A549 treated with Hydrocortisone at 1 μM for 4 hours (cell line): ENCODE data around the gene RORC. TPM values are rescaled to one million over a fixed set of nuclear protein-coding genes. Genes with fewer than 3 reads are reported as not detected.

ENCODE experiments used
- total RNA-seq: library from RNA; stranded (reverse); fragments of 200-300 nt; extraction: Qiagen RNA extraction; gene quantifications from 5 replicates; pipeline ENCODE4 v1.2.3, GENCODE V29; 2022

The RORC gene
- total RNA-seq, result 0.05 to 0.13 TPM (median 0.08 TPM) in 4 of 5 replicates, not detected in the other

GRCh38 chr1:151831605-151832004, at the start of gene RORC:
Gene RORC, minus strand, starts transcription at chr1:151831802. Its CDS starts 38 bp downstream, at chr1:151831764.

GRCh38 chr1:151853411-151853943, 21.9 kb upstream of the RORC start, which contains the start of gene THEM5:
Gene THEM5, minus strand, starts transcription at chr1:151853712. Its CDS starts 147 bp downstream, at chr1:151853565.

GRCh38 chr1:151839457-151840403, 8.1 kb upstream of the RORC start, which contains the start of gene C2CD4D:
Gene C2CD4D, minus strand, starts transcription at chr1:151839820. Its CDS starts 831 bp downstream, at chr1:151838989.

GRCh38 chr1:151805066-151805820, 26.4 kb downstream of the RORC start, which contains the start of gene LINGO4:
Gene LINGO4, minus strand, starts transcription at chr1:151805419. Its CDS starts 2,715 bp downstream, at chr1:151802704.

GRCh38 chr1:151790071-151790939, 41.3 kb downstream of the RORC start, which contains the start of gene TDRKH:
Gene TDRKH, minus strand, starts transcription at chr1:151790500. Its CDS starts 7,478 bp downstream, at chr1:151783022.

GRCh38 chr1:151762941-151763921, 68.4 kb downstream of the RORC start, which contains the start of gene MRPL9:
Gene MRPL9, minus strand, starts transcription at chr1:151763496. Its CDS starts 17 bp downstream, at chr1:151763479.

Other genes with a start within 250 kb of the RORC start
- 7.3 to 13.8 TPM (median 7.8 TPM) in 5 replicates for gene SNX27, start 219.8 kb downstream of the RORC start, total RNA-seq
- not detected in 5 replicates for gene CELF3, start 115.0 kb downstream of the RORC start, total RNA-seq
- gene RIIAD1, start 110.3 kb downstream of the RORC start, total RNA-seq, result 0.41 TPM in 1 of 5 replicates, not detected in the others
- 68.3 to 87.8 TPM (median 85.6 TPM) in 5 replicates for gene MRPL9, start 68.3 kb downstream of the RORC start, total RNA-seq
- 5.5 to 7.3 TPM (median 5.8 TPM) in 5 replicates for gene TDRKH, start 41.3 kb downstream of the RORC start, total RNA-seq
- not detected in 5 replicates for gene LINGO4, start 26.4 kb downstream of the RORC start, total RNA-seq
- gene C2CD4D, start 8.0 kb upstream of the RORC start, total RNA-seq, result not detected in 5 replicates
- gene THEM5, start 21.9 kb upstream of the RORC start, total RNA-seq, result not detected in 5 replicates
- 13.0 to 14.7 TPM (median 13.2 TPM) in 5 replicates for gene THEM4, start 77.7 kb upstream of the RORC start, total RNA-seq
- gene S100A10, start 162.1 kb upstream of the RORC start, total RNA-seq, result 1,665 to 2,678 TPM (median 2,486 TPM) in 5 replicates
- gene S100A11, start 205.2 kb upstream of the RORC start, total RNA-seq, result 1,506 to 1,968 TPM (median 1,956 TPM) in 5 replicates